Stimulated activated effector memory CD8-positive, alpha-beta T cell treated with anti-CD3 and anti-CD28 coated beads, Interleukin-12 subunit alpha, Interleukin-12 subunit beta, amount 100 ng/mL, for 72 hours (primary cell): ENCODE measurements around the gene ELFN2.

Experiments used
- ATAC-seq: fragments of 150-1000 bp; cut with Tn5 transposase; 2 replicates; pipeline ENCODE4 v1.10.0; 2021
- DNase-seq, 2 donors: peaks; one replicate each; pipeline ENCODE4 v3.0.0; 2021 to 2022; ENCODE audit warnings: low spot score in 2 of 2
- H3K27ac Mint-ChIP-seq: one replicate; pipeline ENCODE4 v1.8.0; 2022; ENCODE audit warnings: mild to moderate bottlenecking, mixed read lengths
- H3K36me3 Mint-ChIP-seq: one replicate; pipeline ENCODE4 v1.8.0; 2022; ENCODE audit warnings: mild to moderate bottlenecking, mixed read lengths
- H3K4me1 Mint-ChIP-seq: one replicate; pipeline ENCODE4 v1.8.0; 2022; ENCODE audit warnings: mixed read lengths
- H3K4me3 Mint-ChIP-seq: one replicate; pipeline ENCODE4 v1.8.0; 2022; ENCODE audit warnings: mild to moderate bottlenecking, mixed read lengths
- H3K9me3 Mint-ChIP-seq: one replicate; pipeline ENCODE4 v1.8.0; 2022; ENCODE audit warnings: mixed read lengths

ELFN2 gene

GRCh38 chr22:37442135-37442534 lies 14.9 kb upstream of the ELFN2 start:
- DNase-seq: no peak
- no peaks in the 10 kb centered on the region for H3K9me3 Mint-ChIP-seq
- H3K4me3 Mint-ChIP-seq: no peak overlapping the region
- H3K27ac Mint-ChIP-seq: no peak overlapping the region
- peaks cover 21% of the 10 kb centered on the region for H3K4me1 Mint-ChIP-seq
- H3K36me3 Mint-ChIP-seq: no peaks in the 10 kb centered on the region
- ATAC-seq: no peak

GRCh38 chr22:37440875-37441274 lies 13.6 kb upstream of the ELFN2 start:
- Mint-ChIP-seq H3K4me3 (no peak overlapping the region), H3K4me1 (peaks cover 21% of the 10 kb centered on the region), H3K36me3 (no peaks in the 10 kb centered on the region), H3K9me3 (no peaks in the 10 kb centered on the region), H3K27ac (no peak overlapping the region)
- ATAC-seq (no peak), DNase-seq (no peak)

- H3K9me3 Mint-ChIP-seq: no peaks in the 10 kb centered on the region
- DNase-seq (no peak), ATAC-seq (no peak)
- H3K36me3 Mint-ChIP-seq: no peaks in the 10 kb centered on the region
- peaks cover 20% of the 10 kb centered on the region for H3K4me1 Mint-ChIP-seq
- no peak overlapping the region for H3K4me3 Mint-ChIP-seq
- no peak overlapping the region for H3K27ac Mint-ChIP-seq
Observed at GRCh38 chr22:37439347-37439746, 12.1 kb upstream of the ELFN2 start.

- peaks cover 10% of the 10 kb centered on the region for H3K36me3 Mint-ChIP-seq
- H3K4me1 Mint-ChIP-seq: peaks cover 21% of the 10 kb centered on the region
- no peak overlapping the region for H3K27ac Mint-ChIP-seq
- no peak overlapping the region for H3K4me3 Mint-ChIP-seq
- DNase-seq (no peak), ATAC-seq (no peak)
- H3K9me3 Mint-ChIP-seq: peaks cover 4% of the 10 kb centered on the region
Observed at GRCh38 chr22:37435970-37436603, 8.8 kb upstream of the ELFN2 start.

GRCh38 chr22:37433786-37434185 lies 6.5 kb upstream of the ELFN2 start:
- Mint-ChIP-seq H3K4me1 (peaks cover 35% of the 10 kb centered on the region), H3K9me3 (peaks cover 4% of the 10 kb centered on the region), H3K27ac (no peak overlapping the region), H3K36me3 (peaks cover 10% of the 10 kb centered on the region), H3K4me3 (no peak overlapping the region)
- ATAC-seq: no peak
- no peak for DNase-seq

- peak overlapping the region; percentile 9 for H3K27ac Mint-ChIP-seq
- no peak for ATAC-seq
- peaks cover 4% of the 10 kb centered on the region for H3K9me3 Mint-ChIP-seq
- peaks cover 10% of the 10 kb centered on the region for H3K36me3 Mint-ChIP-seq
- H3K4me1 Mint-ChIP-seq: peaks cover 44% of the 10 kb centered on the region
- H3K4me3 Mint-ChIP-seq: peak overlapping the region; percentile 7
- no peak for DNase-seq
Observed at GRCh38 chr22:37432708-37433054, 5.4 kb upstream of the ELFN2 start.

- Mint-ChIP-seq H3K9me3 (peaks cover 4% of the 10 kb centered on the region), H3K4me3 (peak overlapping the region; percentile 7)
Observed at GRCh38 chr22:37431801-37432707, 4.8 kb upstream of the ELFN2 start.

GRCh38 chr22:37431366-37431765 lies 4.1 kb upstream of the ELFN2 start:
- Mint-ChIP-seq H3K27ac (peak overlapping the region; percentile 9), H3K9me3 (peaks cover 4% of the 10 kb centered on the region), H3K4me1 (peaks cover 53% of the 10 kb centered on the region), H3K4me3 (no peak overlapping the region), H3K36me3 (peaks cover 10% of the 10 kb centered on the region)
- ATAC-seq: no peak
- DNase-seq: no peak

More at GRCh38 chr22:37431801-37432707, 4.8 kb upstream of the ELFN2 start:
- ATAC-seq: peak; percentile 92
- Mint-ChIP-seq H3K4me1 (peaks cover 46% of the 10 kb centered on the region), H3K36me3 (peaks cover 10% of the 10 kb centered on the region), H3K27ac (peak overlapping the region; percentile 9)
- peak; percentile 20 to 75 for DNase-seq

- peaks cover 10% of the 10 kb centered on the region for H3K36me3 Mint-ChIP-seq
- no peak for ATAC-seq
- DNase-seq: no peak
- peaks cover 57% of the 10 kb centered on the region for H3K4me1 Mint-ChIP-seq
- H3K4me3 Mint-ChIP-seq: no peak overlapping the region
- peak overlapping the region; percentile 9 for H3K27ac Mint-ChIP-seq
- H3K9me3 Mint-ChIP-seq: peaks cover 4% of the 10 kb centered on the region
Observed at GRCh38 chr22:37430941-37431340, 3.7 kb upstream of the ELFN2 start.

GRCh38 chr22:37428649-37429586 lies 1.6 kb upstream of the ELFN2 start:
- no peak for ATAC-seq
- H3K36me3 Mint-ChIP-seq: peaks cover 10% of the 10 kb centered on the region

GRCh38 chr22:37427711-37428635 lies 694 bp upstream of the ELFN2 start:
- Mint-ChIP-seq H3K4me3 (peak overlapping the region; percentile 46), H3K36me3 (peaks cover 10% of the 10 kb centered on the region), H3K4me1 (peaks cover 63% of the 10 kb centered on the region), H3K9me3 (peaks cover 4% of the 10 kb centered on the region), H3K27ac (no peak overlapping the region)
- ATAC-seq: no peak
- no peak for DNase-seq

More at GRCh38 chr22:37428649-37429586, 1.6 kb upstream of the ELFN2 start:
- H3K9me3 Mint-ChIP-seq: peaks cover 4% of the 10 kb centered on the region
- H3K27ac Mint-ChIP-seq: no peak overlapping the region
- H3K4me3 Mint-ChIP-seq: peak overlapping the region; percentile 46
- DNase-seq: peak; percentile 31 to 79
- H3K4me1 Mint-ChIP-seq: peaks cover 63% of the 10 kb centered on the region

- H3K4me1 Mint-ChIP-seq: peaks cover 50% of the 10 kb centered on the region
- peak overlapping the region; percentile 46 for H3K4me3 Mint-ChIP-seq
- H3K27ac Mint-ChIP-seq: no peak overlapping the region
- DNase-seq: no peak
- ATAC-seq: no peak
- no peaks in the 10 kb centered on the region for H3K9me3 Mint-ChIP-seq
- H3K36me3 Mint-ChIP-seq: peaks cover under 1% of the 10 kb centered on the region
Observed at GRCh38 chr22:37426706-37427134, 559 bp downstream of the ELFN2 start.

- no peak for DNase-seq
- ATAC-seq: peak; percentile 4
- Mint-ChIP-seq H3K27ac (no peak overlapping the region), H3K4me3 (peak overlapping the region; percentile 46), H3K4me1 (peaks cover 43% of the 10 kb centered on the region), H3K9me3 (no peaks in the 10 kb centered on the region), H3K36me3 (no peaks in the 10 kb centered on the region)
Observed at GRCh38 chr22:37425800-37426705, 1.2 kb downstream of the ELFN2 start.
